Esophagus squamous epithelium (tissue), 5 donors: ENCODE data around the gene DHX29. TPM values are rescaled to one million over a fixed set of nuclear protein-coding genes. Genes with fewer than 3 reads are reported as not detected.

Source experiments
- DNase-seq: peaks from one replicate; lab custom pipeline; 2025; lab: John Stamatoyannopoulos, UW
- H3K27ac ChIP-seq, 4 donors: fragments of 200-600 bp; sonication (generic); one replicate each; pipeline ENCODE4 v1.5.1; 2016 to 2019; ENCODE audit warnings: mild to moderate bottlenecking in 1 of 4
- H3K27me3 ChIP-seq, 4 donors: fragments of 200-600 bp; sonication (generic); 1 replicate in 3 of 4; 2 replicates in 1 of 4; pipeline versions ENCODE4 v1.5.1 to v1.6.0; 2017 to 2021; ENCODE audit warnings: antibody characterized with exemption in 1 of 4
- H3K36me3 ChIP-seq, 3 donors: fragments of 200-600 bp; sonication (generic); one replicate each; pipeline ENCODE4 v1.5.1; 2016 to 2019
- H3K4me1 ChIP-seq, 3 donors: fragments of 200-600 bp; sonication (generic); one replicate each; pipeline ENCODE4 v1.5.1; 2017 to 2019
- H3K4me3 ChIP-seq, 4 donors: fragments of 200-600 bp; sonication (generic); 1 replicate in 3 of 4; 2 replicates in 1 of 4; pipeline ENCODE4 v1.5.1; 2016 to 2019; ENCODE audit warnings: mild to moderate bottlenecking in 2 of 4, moderate library complexity in 1 of 4
- H3K9me3 ChIP-seq, 3 donors: fragments of 200-600 bp; sonication (generic); one replicate each; pipeline ENCODE4 v1.5.1; 2016 to 2019
- CTCF ChIP-seq, 6 experiments: fragments of 450-650 bp in 4 of 6; fragments of 200-600 bp in 2 of 6; sonication (generic) in 2 of 6; IDR thresholded peaks; one replicate each; pipeline ENCODE4 v1.5.1; 2016 to 2019; ENCODE audit warnings: antibody characterized with exemption in 6 of 6, mild to moderate bottlenecking in 4 of 6, moderate library complexity in 4 of 6
- POLR2A ChIP-seq, 4 donors: fragments of 450-650 bp; IDR thresholded peaks; one replicate each; pipeline ENCODE4 v1.6.1; 2017; ENCODE audit warnings: antibody characterized with exemption in 4 of 4, mild to moderate bottlenecking in 4 of 4, moderate library complexity in 3 of 4
- WGBS, 2 donors: methylation state at CpG; one replicate each; pipeline ENCODE4 v1.1.5; 2018; 5-methylcytosine and 5-hydroxymethylcytosine counted together
- intact Hi-C: fragments of 100-400 bp; cut with DNase I; formaldehyde crosslinking; loops from one replicate; pipeline ENCODE4 v1.15.0; 2022
- total RNA-seq, 4 donors: library from RNA; depleted of rRNA; stranded (reverse); fragments of >200 nt; gene quantifications; one replicate each; pipeline ENCODE4 v1.1.0, GENCODE V29; 2016
- donor health status: DM: yes; HTN: yes; CAD: no.

The DHX29 gene
- total RNA-seq, 4 donors from 2014 or later = 14.8 to 26.7 (median 26.4) TPM

DNA sequence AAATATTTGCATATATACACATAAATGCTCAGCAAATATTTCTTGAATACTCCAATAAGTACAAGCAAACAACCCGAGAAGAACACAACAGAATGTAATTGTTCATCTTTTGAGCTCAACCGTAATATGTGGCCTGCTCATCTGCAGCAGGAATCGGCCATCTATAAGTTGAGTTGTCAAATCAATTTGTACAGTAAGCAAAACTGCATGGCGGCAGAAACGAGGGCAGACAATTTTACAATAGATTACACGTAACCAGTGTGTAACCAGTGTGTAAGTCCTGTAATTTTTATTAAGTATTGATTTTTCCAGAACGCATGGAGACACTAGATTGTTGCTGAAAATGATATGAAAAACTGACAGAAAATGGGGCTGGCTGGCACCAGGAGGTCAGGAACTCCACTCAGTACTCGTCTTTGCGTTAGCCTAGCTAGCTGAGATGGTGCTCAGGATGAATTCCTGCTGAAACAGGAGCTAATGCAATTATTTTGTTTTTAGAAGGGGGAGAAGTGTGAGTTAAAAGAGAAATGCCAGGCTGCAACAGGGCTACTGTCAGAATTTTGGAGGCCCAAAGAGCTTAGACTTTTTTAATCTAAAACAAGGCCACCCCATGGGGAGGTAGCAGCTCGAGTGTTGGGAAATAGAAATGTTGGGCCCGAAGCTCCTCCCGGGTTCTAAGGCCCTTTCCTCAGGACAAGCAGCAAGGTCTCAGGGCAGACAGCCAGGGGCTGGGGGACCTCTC is 682 bp downstream of the DHX29 start:
- DNase-seq = no peak
- Histone ChIP-seq H3K27me3 (no peaks in the 10 kb centered on the region), H3K4me1 (peaks cover 24 to 75% (median 49%) of the 10 kb centered on the region in 3 donors), H3K36me3 (peaks cover 0 to 16% (median 0%) of the 10 kb centered on the region in 3 donors), H3K4me3 (peak overlapping the region; percentile 78 to 94 (median 82)), H3K27ac (peak overlapping the region; percentile 88 to 97 (median 93)), H3K9me3 (no peaks in the 10 kb centered on the region)
- TF ChIP-seq POLR2A (IDR thresholded peaks at IDR 0.05) (no peak), CTCF (IDR thresholded peaks at IDR 0.05) (no peak)
- WGBS, 2 donors = 7 to 9% methylated on average over 12 of the region's 12 CpGs
- intact Hi-C loops = no loop called here

- peaks cover 24 to 62% (median 45%) of the 10 kb centered on the region in 3 donors for H3K4me1 ChIP-seq
- intact Hi-C loops = no loop called here
- 74 to 78% methylated on average over 4 of the region's 4 CpGs for WGBS, 2 donors
- H3K4me3 ChIP-seq = peak overlapping the region in 1 of 4 donors; percentile 83
- peaks cover 0 to 15% (median 0%) of the 10 kb centered on the region in 3 donors for H3K36me3 ChIP-seq
- TF ChIP-seq CTCF (IDR thresholded peaks at IDR 0.05) (no peak), POLR2A (IDR thresholded peaks at IDR 0.05) (no peak)
- no peak overlapping the region for H3K27ac ChIP-seq
- H3K9me3 ChIP-seq = peaks cover 0 to 6% (median 0%) of the 10 kb centered on the region in 3 donors
- H3K27me3 ChIP-seq = no peaks in the 10 kb centered on the region
- DNase-seq = no peak
These were observed 2.1 kb downstream of the DHX29 start for GRCh38 chr5:55305345-55305744.

DNA sequence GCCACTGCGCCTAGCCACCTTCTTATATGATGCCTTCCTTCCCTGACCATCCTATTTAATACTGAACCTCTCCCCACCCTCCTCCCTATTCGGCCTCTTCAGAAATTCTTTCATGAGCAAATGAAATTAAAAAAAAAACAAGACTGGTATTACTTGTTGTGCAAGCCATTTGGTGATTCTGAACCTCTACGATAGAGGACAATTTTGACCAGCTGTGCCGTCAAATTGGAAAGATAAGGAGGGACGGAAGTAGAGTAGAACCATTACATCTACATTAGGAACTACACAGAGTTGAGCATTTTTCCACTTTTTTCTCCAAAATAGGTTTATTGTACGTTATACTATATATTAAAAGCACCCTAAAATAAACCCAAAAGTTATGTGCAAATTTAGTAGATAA is 2.9 kb downstream of the DHX29 start:
- Histone ChIP-seq H3K4me1 (peaks cover 24 to 54% (median 37%) of the 10 kb centered on the region in 3 donors), H3K4me3 (no peak overlapping the region), H3K36me3 (peaks cover 0 to 21% (median 0%) of the 10 kb centered on the region in 3 donors), H3K9me3 (peaks cover 0 to 6% (median 0%) of the 10 kb centered on the region in 3 donors), H3K27ac (no peak overlapping the region), H3K27me3 (no peaks in the 10 kb centered on the region)
- intact Hi-C loops = no loop called here
- 77 to 88% methylated on average over 6 of the region's 6 CpGs for WGBS, 2 donors
- DNase-seq = no peak
- TF ChIP-seq POLR2A (IDR thresholded peaks at IDR 0.05) = no peak
- TF ChIP-seq CTCF (IDR thresholded peaks at IDR 0.05) = no peak

GRCh38 chr5:55303238-55303690 is 4.2 kb downstream of the DHX29 start:
- Histone ChIP-seq H3K36me3 (peaks cover 0 to 25% (median 0%) of the 10 kb centered on the region in 3 donors), H3K27ac (peak overlapping the region; percentile 7 to 70 (median 64)), H3K4me1 (peaks cover 24 to 42% (median 28%) of the 10 kb centered on the region in 3 donors), H3K9me3 (peaks cover 0 to 6% (median 0%) of the 10 kb centered on the region in 3 donors), H3K4me3 (no peak overlapping the region), H3K27me3 (no peaks in the 10 kb centered on the region)
- intact Hi-C loops = no loop called here
- DNase-seq = no peak
- TF ChIP-seq CTCF (IDR thresholded peaks at IDR 0.05) (no peak), POLR2A (IDR thresholded peaks at IDR 0.05) (no peak)
- WGBS, 2 donors = 27 to 31% methylated on average over 4 of the region's 4 CpGs

- H3K36me3 ChIP-seq = peaks cover 0 to 43% (median 0%) of the 10 kb centered on the region in 3 donors
- WGBS, 2 donors = 100% methylated on average over 2 of the region's 2 CpGs
- H3K4me3 ChIP-seq = no peak overlapping the region
- no peak for DNase-seq
- no peak overlapping the region for H3K27ac ChIP-seq
- peaks cover 16 to 30% (median 22%) of the 10 kb centered on the region in 3 donors for H3K4me1 ChIP-seq
- TF ChIP-seq POLR2A (IDR thresholded peaks at IDR 0.05) (no peak), CTCF (IDR thresholded peaks at IDR 0.05) (no peak)
- H3K9me3 ChIP-seq = peaks cover 0 to 6% (median 0%) of the 10 kb centered on the region in 3 donors
- intact Hi-C loops = no loop called here
- H3K27me3 ChIP-seq = no peaks in the 10 kb centered on the region
These were observed 6.6 kb downstream of the DHX29 start for GRCh38 chr5:55300890-55301289.
